CD4-positive, alpha-beta T cell (primary cell): ENCODE results near the gene CIDEB. TPM values are rescaled to one million over a fixed set of nuclear protein-coding genes. Genes with fewer than 3 reads are reported as not detected.

ENCODE experiments used
- ATAC-seq: fragments of 200-7000 bp; cut with Tn5 transposase; one replicate; pipeline ENCODE4 v1.10.0; 2022; ENCODE audit warnings: mild to moderate bottlenecking; ENCODE audit not compliant: poor library complexity
- CTCF ChIA-PET: fragments of 350-600 bp; sonication (Branson Sonifier 250); formaldehyde crosslinking; loops from one replicate; lab custom pipeline; 2021; ENCODE audit warnings: antibody characterized with exemption, inconsistent platforms; lab: Charles Lee
- POLR2A ChIA-PET: fragments of 350-600 bp; sonication (Branson Sonifier 250); formaldehyde crosslinking; loops from one replicate; lab custom pipeline; 2021; ENCODE audit warnings: antibody characterized with exemption, inconsistent platforms; lab: Charles Lee
- DNase-seq, 14 experiments: peaks; one replicate each; pipeline ENCODE4 v3.0.0-alpha.2; 2013 to 2020; ENCODE audit warnings: mixed read lengths in 2 of 14
- H3K27ac ChIP-seq, 2 donors: one replicate each; pipeline versions ENCODE4 v1.5.1 to v1.7.0; 2013; ENCODE audit warnings: low read length in 2 of 2, low read depth in 1 of 2, mild to moderate bottlenecking in 1 of 2
- H3K27me3 ChIP-seq, 2 experiments: 1 replicate in 1 of 2; 2 replicates in 1 of 2; pipeline versions ENCODE4 v1.6.1 to v1.7.0; 2013; ENCODE audit warnings: low read length in 2 of 2, control low read depth in 1 of 2, mild to moderate bottlenecking in 1 of 2, moderate library complexity in 1 of 2; ENCODE audit not compliant: insufficient read depth in 2 of 2, control insufficient read depth in 1 of 2
- H3K36me3 ChIP-seq: one replicate; pipeline ENCODE4 v1.6.1; 2013; ENCODE audit warnings: low read length, control low read depth; ENCODE audit not compliant: insufficient read depth
- H3K4me1 ChIP-seq: one replicate; pipeline ENCODE4 v1.6.1; 2013; ENCODE audit warnings: low read length, control low read depth; ENCODE audit not compliant: insufficient read depth
- H3K4me3 ChIP-seq: one replicate; pipeline ENCODE4 v1.5.1; 2013; ENCODE audit warnings: mild to moderate bottlenecking, low read length, moderate library complexity
- H3K9me3 ChIP-seq, 2 experiments: 1 replicate in 1 of 2; 2 replicates in 1 of 2; pipeline versions ENCODE4 v1.6.1 to v1.7.0; 2013; ENCODE audit warnings: low read length in 2 of 2, mild to moderate bottlenecking in 2 of 2, control low read depth in 1 of 2, moderate library complexity in 1 of 2; ENCODE audit not compliant: control insufficient read depth in 1 of 2, insufficient read depth in 1 of 2
- H3K27ac Mint-ChIP-seq: one replicate; pipeline ENCODE4 v1.8.0; 2020; ENCODE audit warnings: mixed read lengths
- H3K27me3 Mint-ChIP-seq: one replicate; pipeline ENCODE4 v1.8.0; 2021; ENCODE audit warnings: mixed read lengths
- H3K36me3 Mint-ChIP-seq: one replicate; pipeline ENCODE4 v1.8.0; 2021; ENCODE audit warnings: low read depth, mixed read lengths
- H3K4me1 Mint-ChIP-seq: one replicate; pipeline ENCODE4 v1.8.0; 2021; ENCODE audit warnings: low read depth, mixed read lengths
- H3K4me3 Mint-ChIP-seq: one replicate; pipeline ENCODE4 v1.8.0; 2020; ENCODE audit warnings: mild to moderate bottlenecking, mixed read lengths
- H3K9me3 Mint-ChIP-seq: one replicate; pipeline ENCODE4 v1.8.0; 2020; ENCODE audit warnings: mixed read lengths
- CTCF ChIP-seq: fragments of 200-600 bp; IDR thresholded peaks from one replicate; pipeline ENCODE4 v1.8.0; 2022; ENCODE audit warnings: antibody characterized with exemption, mild to moderate bottlenecking
- intact Hi-C, 2 experiments: fragments of 100-400 bp; cut with DNase I in 1 of 2; cut with micrococcal nuclease in 1 of 2; formaldehyde crosslinking; loops; one replicate each; pipeline versions ENCODE4 v1.15.1 to v1.9.0; 2023 to 2025; cut with DNase I, micrococcal nuclease
- total RNA-seq, 174 experiments: library from RNA in 2 of 174; stranded (reverse) in 2 of 174; gene quantifications; one replicate each; pipeline ENCODE4 v1.2.3 and lab custom pipeline; 2021 to 2026

CIDEB gene
- total RNA-seq, 2 experiments from 2014 or later = 7.4 to 9.2 TPM

GRCh38 chr14:24310646-24311604, 3.1 kb upstream of the CIDEB start, which contains the start of gene LTB4R:
Gene LTB4R, plus strand, starts transcription at chr14:24311502. Its CDS starts 4,150 bp downstream, at chr14:24315652.
- TF ChIP-seq CTCF = peak; percentile 45
- H3K4me1 Mint-ChIP-seq = peaks cover 80% of the 10 kb centered on the region
- H3K27me3 Mint-ChIP-seq = no peaks in the 10 kb centered on the region

GRCh38 chr14:24310265-24310645, 2.5 kb upstream of the CIDEB start:
- no peaks in the 10 kb centered on the region for H3K9me3 Mint-ChIP-seq
- Histone ChIP-seq H3K36me3 (peaks cover 32% of the 10 kb centered on the region), H3K27ac (peak overlapping the region; percentile 59 to 66), H3K4me3 (peak overlapping the region; percentile 65), H3K27me3 (no peaks in the 10 kb centered on the region), H3K9me3 (no peaks in the 10 kb centered on the region), H3K4me1 (peaks cover 73% of the 10 kb centered on the region)
- no peaks in the 10 kb centered on the region for H3K27me3 Mint-ChIP-seq
- intact Hi-C loops = loop anchor here (2.0 to 5.0 kb wide), 3 partner anchors 21 to 38 kb away; partner anchors contain the start of gene RABGGTA (in 1 of the 2)
- no peak for DNase-seq
- H3K4me1 Mint-ChIP-seq = peaks cover 73% of the 10 kb centered on the region
- peak overlapping the region; percentile 87 for H3K4me3 Mint-ChIP-seq
- H3K36me3 Mint-ChIP-seq = peaks cover 35% of the 10 kb centered on the region
- no peak for TF ChIP-seq CTCF
- H3K27ac Mint-ChIP-seq = peak overlapping the region; percentile 76
- ChIA-PET POLR2A (interaction anchor here (0.6 to 5.5 kb wide), 12 partner anchors 11 to 204 kb away, joined by 3 to 52 read pairs (median 10); partner anchors contain the start of genes CBLN3, CHMP4A, DCAF11 and DHRS1), CTCF (interaction anchor here (1.4 to 4.9 kb wide), 9 partner anchors 11 to 123 kb away, joined by 3 to 67 read pairs (median 8); partner anchors contain the start of genes DHRS1, KHNYN, NOP9 and RABGGTA)
- ATAC-seq = no peak

More at GRCh38 chr14:24310646-24311604, 3.1 kb upstream of the CIDEB start, which contains the start of gene LTB4R:
- DNase-seq (peak; percentile 47 to 91 (median 61)), ATAC-seq (peak; percentile 81)
- ChIA-PET CTCF (interaction anchor here (1.1 to 4.9 kb wide), 12 partner anchors 11 to 122 kb away, joined by 3 to 67 read pairs (median 5); partner anchors contain the start of genes DHRS1, KHNYN, MDP1 and NOP9), POLR2A (interaction anchor here (0.6 to 5.5 kb wide), 17 partner anchors 8 to 205 kb away, joined by 3 to 52 read pairs (median 5); partner anchors contain the start of genes ADCY4, CBLN3, CHMP4A and DCAF11)
- Mint-ChIP-seq H3K9me3 (no peaks in the 10 kb centered on the region), H3K27ac (peak within 1 kb of the TSS; percentile 76), H3K36me3 (peaks cover 28% of the 10 kb centered on the region), H3K4me3 (peak within 1 kb of the TSS; percentile 88)
- intact Hi-C loops = loop anchor here (2.0 to 5.0 kb wide), 3 partner anchors 20 to 39 kb away; partner anchors contain the start of gene RABGGTA (in 1 of the 2)
- peaks cover 29% of the 10 kb centered on the region for H3K36me3 ChIP-seq
- peak within 1 kb of the TSS; percentile 65 for H3K4me3 ChIP-seq
- no peaks in the 10 kb centered on the region for H3K27me3 ChIP-seq
- H3K4me1 ChIP-seq = peaks cover 80% of the 10 kb centered on the region
- H3K27ac ChIP-seq = peak within 1 kb of the TSS; percentile 59 to 73
- H3K9me3 ChIP-seq = no peaks in the 10 kb centered on the region
